HEK293 (cell line): ENCODE data around the gene BPIFB2.
A peak's percentile ranks its signal among the peaks of the same experiment; 100 is the strongest.

Source experiments
- CTCF ChIA-PET: fragments of 350-600 bp; formaldehyde crosslinking; extraction: SDS; loops from one replicate; lab custom pipeline; 2021; ENCODE audit warnings: antibody characterized with exemption; lab: Yijun Ruan, JAX
- POLR2A ChIA-PET: fragments of 300-600 bp; formaldehyde crosslinking; extraction: SDS; loops from one replicate; lab custom pipeline; 2020; ENCODE audit warnings: antibody characterized with exemption, inconsistent platforms; lab: Yijun Ruan, JAX
- H3K27ac ChIP-seq: fragments of 200-500 bp; sonication (Bioruptor generic); 2 replicates; pipeline ENCODE4 v1.5.1; 2014; ENCODE audit warnings: low read depth, low read length, control low read depth, inconsistent platforms; ENCODE audit errors: extremely low read depth
- H3K36me3 ChIP-seq, 2 experiments: fragments of 200-500 bp in 1 of 2; sonication (Bioruptor generic) in 1 of 2; 1 replicate in 1 of 2; 2 replicates in 1 of 2; pipeline ENCODE4 v1.5.1; 2014 to 2017; ENCODE audit warnings: inconsistent platforms in 2 of 2, low read length in 2 of 2; ENCODE audit not compliant: control insufficient read depth in 2 of 2, insufficient read depth in 1 of 2
- H3K4me1 ChIP-seq: fragments of 200-500 bp; sonication (Bioruptor generic); 2 replicates; pipeline ENCODE4 v1.5.1; 2014; ENCODE audit warnings: mild to moderate bottlenecking, low read length, inconsistent platforms; ENCODE audit not compliant: control insufficient read depth, insufficient read depth
- H3K4me3 ChIP-seq: 2 replicates; pipeline ENCODE4 v1.5.1; 2011; ENCODE audit warnings: low read depth, mild to moderate bottlenecking, control low read depth, low read length, moderate library complexity
- H3K9me3 ChIP-seq: fragments of 200-500 bp; sonication (Bioruptor generic); 2 replicates; pipeline ENCODE4 v1.5.1; 2014; ENCODE audit warnings: low read depth, low read length, inconsistent platforms; ENCODE audit not compliant: control insufficient read depth, insufficient read depth
- EGR2 ChIP-seq: fragments of 450-650 bp; formaldehyde crosslinking; IDR thresholded peaks from 2 replicates; pipeline ENCODE4 v1.5.1; 2016; ENCODE audit warnings: low read depth, missing biosample characterization, missing genetic modification characterization
- GLIS1 ChIP-seq: fragments of 450-650 bp; formaldehyde crosslinking; IDR thresholded peaks from 2 replicates; pipeline ENCODE4 v1.5.1; 2016; ENCODE audit warnings: missing biosample characterization, missing genetic modification characterization
- ZBTB1 ChIP-seq: fragments of 450-650 bp; formaldehyde crosslinking; IDR thresholded peaks from 2 replicates; pipeline ENCODE4 v1.5.1; 2016; ENCODE audit warnings: missing biosample characterization, missing genetic modification characterization
- ZBTB17 ChIP-seq: fragments of 450-650 bp; formaldehyde crosslinking; IDR thresholded peaks from 2 replicates; pipeline ENCODE4 v1.5.1; 2016; ENCODE audit warnings: missing biosample characterization, missing genetic modification characterization
- ZNF112 ChIP-seq: fragments of 450-650 bp; formaldehyde crosslinking; IDR thresholded peaks from 2 replicates; pipeline ENCODE4 v1.5.0; 2017; ENCODE audit warnings: missing biosample characterization, missing genetic modification characterization
- ZNF114 ChIP-seq: fragments of 450-650 bp; formaldehyde crosslinking; IDR thresholded peaks from 2 replicates; pipeline ENCODE4 v1.5.0; 2017; ENCODE audit warnings: missing biosample characterization, missing genetic modification characterization
- ZNF140 ChIP-seq: fragments of 450-650 bp; formaldehyde crosslinking; IDR thresholded peaks from 2 replicates; pipeline ENCODE4 v1.5.1; 2016; ENCODE audit warnings: missing biosample characterization, missing genetic modification characterization
- ZNF175 ChIP-seq: fragments of 450-650 bp; formaldehyde crosslinking; IDR thresholded peaks from 2 replicates; pipeline ENCODE4 v1.5.1; 2016; ENCODE audit warnings: missing biosample characterization, missing genetic modification characterization
- ZNF266 ChIP-seq: fragments of 450-650 bp; formaldehyde crosslinking; IDR thresholded peaks from 2 replicates; pipeline ENCODE4 v1.5.1; 2016; ENCODE audit warnings: missing biosample characterization, missing genetic modification characterization, low read depth
- ZNF350 ChIP-seq: fragments of 450-650 bp; formaldehyde crosslinking; IDR thresholded peaks from 2 replicates; pipeline ENCODE4 v1.5.0; 2017; ENCODE audit warnings: missing biosample characterization, mild to moderate bottlenecking, missing genetic modification characterization
- ZNF366 ChIP-seq: fragments of 450-650 bp; formaldehyde crosslinking; conservative IDR thresholded peaks from 2 replicates; pipeline ENCODE4 v1.5.1; 2016; ENCODE audit warnings: missing biosample characterization, missing genetic modification characterization
- ZNF544 ChIP-seq: fragments of 450-650 bp; formaldehyde crosslinking; IDR thresholded peaks from 2 replicates; pipeline ENCODE4 v1.5.0; 2017; ENCODE audit warnings: missing biosample characterization, missing genetic modification characterization
- ZNF777 ChIP-seq: fragments of 450-650 bp; formaldehyde crosslinking; IDR thresholded peaks from 2 replicates; pipeline ENCODE4 v1.5.1; 2017; ENCODE audit warnings: missing biosample characterization, missing genetic modification characterization, borderline replicate concordance
- ZNF785 ChIP-seq: fragments of 450-650 bp; formaldehyde crosslinking; IDR thresholded peaks from 2 replicates; pipeline ENCODE4 v1.5.1; 2016; ENCODE audit warnings: missing biosample characterization, missing genetic modification characterization
- ZNF843 ChIP-seq: fragments of 450-650 bp; formaldehyde crosslinking; IDR thresholded peaks from 2 replicates; pipeline ENCODE4 v1.5.1; 2016; ENCODE audit warnings: missing biosample characterization, missing genetic modification characterization
- TF ChIP-seq, protein P1 (sequence below): fragments of 450-650 bp; formaldehyde crosslinking; IDR thresholded peaks from 2 replicates; pipeline ENCODE4 v1.5.1; 2016; ENCODE audit warnings: missing biosample characterization, missing genetic modification characterization
- TF ChIP-seq, protein P2 (sequence below): fragments of 450-650 bp; IDR thresholded peaks from 2 replicates; pipeline ENCODE4 v1.5.1; 2018; ENCODE audit warnings: missing biosample characterization, missing genetic modification characterization
- TF ChIP-seq, protein P3 (sequence below): fragments of 450-650 bp; formaldehyde crosslinking; optimal IDR thresholded peaks from 2 replicates; pipeline ENCODE3; 2016; ENCODE audit warnings: missing biosample characterization, mild to moderate bottlenecking, missing genetic modification characterization
- TF ChIP-seq, protein P4 (sequence below): fragments of 450-650 bp; formaldehyde crosslinking; IDR thresholded peaks from 2 replicates; pipeline ENCODE4 v1.5.1; 2016; ENCODE audit warnings: missing biosample characterization, missing genetic modification characterization, low read depth

The BPIFB2 gene

DNA sequence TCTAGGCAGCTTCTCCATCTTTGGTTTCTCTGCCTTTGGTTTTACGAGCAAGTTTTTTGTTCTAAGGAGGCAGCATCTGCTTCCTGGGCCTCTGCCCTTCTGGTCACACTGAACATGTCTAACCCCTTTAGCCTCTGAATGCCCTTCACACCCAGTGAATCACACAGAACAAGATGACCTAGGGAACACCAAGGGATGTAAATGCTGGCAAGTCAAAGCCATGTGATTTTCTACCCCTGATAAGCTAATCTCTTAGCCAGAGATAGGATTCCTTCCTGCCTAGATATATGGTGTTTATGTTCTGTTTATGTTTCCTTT is 16.7 kb downstream of the BPIFB2 start (continued):
- TF ChIP-seq ZNF175 (tag by site-specific recombination) (no peak), GLIS1 (no peak), ZNF544 (tag by site-specific recombination) (no peak), ZNF140 (tag by site-specific recombination) (no peak), ZNF843 (tag by site-specific recombination) (no peak), ZNF266 (tag by site-specific recombination) (no peak), ZBTB1 (tag by site-specific recombination) (no peak), ZNF114 (tag by site-specific recombination) (no peak), ZNF350 (no peak)
- TF ChIP-seq, protein P1, sequence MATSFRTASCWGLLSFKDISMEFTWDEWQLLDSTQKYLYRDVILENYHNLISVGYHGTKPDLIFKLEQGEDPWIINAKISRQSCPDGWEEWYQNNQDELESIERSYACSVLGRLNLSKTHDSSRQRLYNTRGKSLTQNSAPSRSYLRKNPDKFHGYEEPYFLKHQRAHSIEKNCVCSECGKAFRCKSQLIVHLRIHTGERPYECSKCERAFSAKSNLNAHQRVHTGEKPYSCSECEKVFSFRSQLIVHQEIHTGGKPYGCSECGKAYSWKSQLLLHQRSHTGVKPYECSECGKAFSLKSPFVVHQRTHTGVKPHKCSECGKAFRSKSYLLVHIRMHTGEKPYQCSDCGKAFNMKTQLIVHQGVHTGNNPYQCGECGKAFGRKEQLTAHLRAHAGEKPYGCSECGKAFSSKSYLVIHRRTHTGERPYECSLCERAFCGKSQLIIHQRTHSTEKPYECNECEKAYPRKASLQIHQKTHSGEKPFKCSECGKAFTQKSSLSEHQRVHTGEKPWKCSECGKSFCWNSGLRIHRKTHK (tag by site-specific recombination): no peak
- TF ChIP-seq, protein P2, sequence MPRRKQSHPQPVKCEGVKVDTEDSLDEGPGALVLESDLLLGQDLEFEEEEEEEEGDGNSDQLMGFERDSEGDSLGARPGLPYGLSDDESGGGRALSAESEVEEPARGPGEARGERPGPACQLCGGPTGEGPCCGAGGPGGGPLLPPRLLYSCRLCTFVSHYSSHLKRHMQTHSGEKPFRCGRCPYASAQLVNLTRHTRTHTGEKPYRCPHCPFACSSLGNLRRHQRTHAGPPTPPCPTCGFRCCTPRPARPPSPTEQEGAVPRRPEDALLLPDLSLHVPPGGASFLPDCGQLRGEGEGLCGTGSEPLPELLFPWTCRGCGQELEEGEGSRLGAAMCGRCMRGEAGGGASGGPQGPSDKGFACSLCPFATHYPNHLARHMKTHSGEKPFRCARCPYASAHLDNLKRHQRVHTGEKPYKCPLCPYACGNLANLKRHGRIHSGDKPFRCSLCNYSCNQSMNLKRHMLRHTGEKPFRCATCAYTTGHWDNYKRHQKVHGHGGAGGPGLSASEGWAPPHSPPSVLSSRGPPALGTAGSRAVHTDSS (tag by site-specific recombination): no peak

DNA sequence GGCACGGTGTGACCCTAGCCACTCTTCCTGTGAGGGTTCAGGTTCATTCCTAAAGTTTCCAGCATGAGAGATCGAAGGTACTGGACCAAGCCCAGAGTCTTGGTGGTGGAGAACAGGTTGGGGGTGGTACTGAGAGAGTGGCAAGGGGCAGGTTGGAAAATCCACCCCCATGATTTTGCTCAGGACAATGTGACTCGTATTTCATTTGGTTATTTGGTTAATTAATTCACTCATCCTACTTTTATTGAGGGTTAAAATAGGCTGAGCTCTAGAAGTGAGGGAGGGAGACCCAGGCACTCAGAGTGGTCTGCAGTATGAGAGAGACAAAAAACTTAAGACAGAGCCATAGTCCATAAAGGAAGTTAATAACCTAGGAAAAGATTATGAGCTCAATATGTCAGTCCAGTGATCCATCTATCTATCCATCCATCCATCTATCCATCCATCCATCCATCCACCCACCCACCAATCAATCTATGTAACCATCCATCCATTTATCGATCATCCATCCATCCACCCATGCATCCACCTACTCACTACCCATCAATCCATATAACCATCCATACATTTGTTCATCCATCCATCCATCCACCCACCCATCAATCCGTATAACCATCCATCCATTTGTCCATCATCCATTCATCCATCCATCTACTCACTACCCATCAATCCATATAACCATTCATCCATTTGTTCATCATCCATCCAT is 17.3 kb downstream of the BPIFB2 start:
- no peak overlapping the region for H3K4me3 ChIP-seq
- ChIA-PET CTCF (interaction anchor here (0.6 to 1.2 kb wide), 2 partner anchors 62 to 235 kb away, joined by 3 read pairs; no protein-coding TSS in a partner anchor), POLR2A (no interaction called here)
- H3K4me1 ChIP-seq: no peaks in the 10 kb centered on the region
- H3K27ac ChIP-seq: no peak overlapping the region
- no peaks in the 10 kb centered on the region for H3K36me3 ChIP-seq
- TF ChIP-seq ZNF112 (no peak), ZNF785 (tag by site-specific recombination) (no peak), ZBTB17 (tag by site-specific recombination) (peak; percentile 100), ZNF366 (peak; percentile 56), EGR2 (tag by site-specific recombination) (peak; percentile 19; the same call in 1 of the 2 replicates)
- TF ChIP-seq, protein P3, sequence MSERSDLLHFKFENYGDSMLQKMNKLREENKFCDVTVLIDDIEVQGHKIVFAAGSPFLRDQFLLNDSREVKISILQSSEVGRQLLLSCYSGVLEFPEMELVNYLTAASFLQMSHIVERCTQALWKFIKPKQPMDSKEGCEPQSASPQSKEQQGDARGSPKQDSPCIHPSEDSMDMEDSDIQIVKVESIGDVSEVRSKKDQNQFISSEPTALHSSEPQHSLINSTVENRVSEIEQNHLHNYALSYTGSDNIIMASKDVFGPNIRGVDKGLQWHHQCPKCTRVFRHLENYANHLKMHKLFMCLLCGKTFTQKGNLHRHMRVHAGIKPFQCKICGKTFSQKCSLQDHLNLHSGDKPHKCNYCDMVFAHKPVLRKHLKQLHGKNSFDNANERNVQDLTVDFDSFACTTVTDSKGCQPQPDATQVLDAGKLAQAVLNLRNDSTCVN (tag by site-specific recombination): no peak
- TF ChIP-seq, protein P4, sequence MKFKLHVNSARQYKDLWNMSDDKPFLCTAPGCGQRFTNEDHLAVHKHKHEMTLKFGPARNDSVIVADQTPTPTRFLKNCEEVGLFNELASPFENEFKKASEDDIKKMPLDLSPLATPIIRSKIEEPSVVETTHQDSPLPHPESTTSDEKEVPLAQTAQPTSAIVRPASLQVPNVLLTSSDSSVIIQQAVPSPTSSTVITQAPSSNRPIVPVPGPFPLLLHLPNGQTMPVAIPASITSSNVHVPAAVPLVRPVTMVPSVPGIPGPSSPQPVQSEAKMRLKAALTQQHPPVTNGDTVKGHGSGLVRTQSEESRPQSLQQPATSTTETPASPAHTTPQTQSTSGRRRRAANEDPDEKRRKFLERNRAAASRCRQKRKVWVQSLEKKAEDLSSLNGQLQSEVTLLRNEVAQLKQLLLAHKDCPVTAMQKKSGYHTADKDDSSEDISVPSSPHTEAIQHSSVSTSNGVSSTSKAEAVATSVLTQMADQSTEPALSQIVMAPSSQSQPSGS: no peak
- H3K9me3 ChIP-seq: no peaks in the 10 kb centered on the region

DNA sequence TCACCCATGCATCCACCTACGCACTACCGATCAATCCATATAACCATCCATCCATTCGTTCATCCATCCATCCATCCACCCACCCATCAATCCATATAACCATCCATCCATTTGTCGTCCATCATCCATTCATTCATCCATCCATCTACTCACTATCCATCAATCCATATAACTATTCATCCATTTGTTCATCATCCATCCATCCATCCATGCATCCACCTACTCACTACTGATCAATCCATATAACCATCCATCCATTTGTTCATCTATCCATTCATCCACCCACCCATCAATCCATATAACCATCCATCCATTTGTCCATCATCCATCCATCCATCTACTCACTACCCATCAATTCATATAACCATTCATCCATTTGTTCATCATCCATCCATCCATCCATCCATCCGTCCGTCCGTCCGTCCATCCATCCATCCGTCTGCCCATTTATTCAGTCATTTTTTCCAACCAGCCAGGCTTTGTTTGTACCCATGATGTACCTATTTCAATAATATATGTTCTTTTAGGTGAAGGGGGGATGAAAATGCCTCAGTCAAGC is 17.9 kb downstream of the BPIFB2 start:
- no peaks in the 10 kb centered on the region for H3K36me3 ChIP-seq
- no peak overlapping the region for H3K27ac ChIP-seq
- TF ChIP-seq ZNF777 (tag by site-specific recombination): no peak
- peak; percentile 94 for TF ChIP-seq ZBTB17 (tag by site-specific recombination)
- ChIA-PET POLR2A (no interaction called here), CTCF (interaction anchor here (0.6 to 0.7 kb wide), 2 partner anchors 62 to 169 kb away, joined by 3 read pairs; no protein-coding TSS in a partner anchor)
- no peaks in the 10 kb centered on the region for H3K9me3 ChIP-seq
- no peak overlapping the region for H3K4me3 ChIP-seq
- no peaks in the 10 kb centered on the region for H3K4me1 ChIP-seq
